Mesodermal cell (in vitro differentiated cells): ENCODE data around the gene LPCAT2.

Experiments
- H3K27ac ChIP-seq: 2 replicates; pipeline ENCODE4 v1.7.0; 2013; ENCODE audit warnings: mild to moderate bottlenecking, low read depth, low read length, moderate library complexity; ENCODE audit not compliant: severe bottlenecking
- H3K36me3 ChIP-seq: 2 replicates; pipeline ENCODE4 v1.7.1; 2013; ENCODE audit warnings: mild to moderate bottlenecking, low read length, moderate library complexity; ENCODE audit not compliant: control insufficient read depth, insufficient read depth
- H3K4me1 ChIP-seq: one replicate; pipeline ENCODE4 v1.7.1; 2013; ENCODE audit warnings: mild to moderate bottlenecking, low read length; ENCODE audit not compliant: insufficient read depth, control insufficient read depth, poor library complexity, severe bottlenecking
- H3K4me3 ChIP-seq: 2 replicates; pipeline ENCODE4 v1.7.0; 2013; ENCODE audit warnings: low read length, control low read depth, mild to moderate bottlenecking; ENCODE audit not compliant: insufficient read depth, poor library complexity, severe bottlenecking; ENCODE audit errors: extremely low read depth
- H3K9me3 ChIP-seq: 2 replicates; pipeline ENCODE4 v1.7.1; 2013; ENCODE audit warnings: mild to moderate bottlenecking, low read length, moderate library complexity; ENCODE audit not compliant: control insufficient read depth
- WGBS, 2 experiments: methylation state at CpG; one replicate each; pipeline ENCODE4 v1.1.5; 2013; ENCODE audit warnings: missing lambda C conversion rate in 2 of 2; ENCODE audit not compliant: insufficient coverage in 2 of 2; 5-methylcytosine and 5-hydroxymethylcytosine counted together

Gene LPCAT2

DNA sequence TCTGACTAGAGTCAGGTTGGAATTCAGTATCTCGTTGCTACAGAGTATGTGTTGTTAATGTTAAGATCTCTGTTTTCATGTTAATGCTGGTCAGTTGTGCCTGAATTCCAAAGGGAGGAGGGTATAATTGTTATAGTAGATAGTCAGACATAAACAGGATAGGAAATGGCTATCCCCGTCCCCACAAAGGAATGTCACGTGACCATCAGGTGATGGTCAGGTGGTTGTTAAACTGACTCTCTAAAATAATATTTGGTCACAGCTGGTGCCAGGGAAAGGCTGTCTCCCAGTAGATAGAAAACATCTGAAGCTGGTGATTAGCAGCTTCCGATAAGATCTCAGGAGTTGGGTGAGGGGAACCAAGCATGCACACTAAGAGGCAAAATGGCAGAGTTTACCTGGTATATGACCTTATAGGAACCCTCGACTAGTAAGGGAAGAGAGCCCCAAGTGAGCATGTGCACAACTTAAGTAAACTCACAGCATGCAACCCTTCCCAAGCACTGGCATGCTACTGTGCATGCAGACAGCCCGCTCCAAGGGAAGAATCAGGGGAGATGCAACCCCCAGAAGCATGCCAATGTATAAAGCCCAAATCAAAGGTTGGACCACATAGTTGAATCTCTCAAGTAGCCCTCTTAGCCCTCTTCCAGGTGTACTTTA is 119.6 kb downstream of the LPCAT2 start:
- Histone ChIP-seq H3K4me1 (no peaks in the 10 kb centered on the region), H3K9me3 (peaks cover 16% of the 10 kb centered on the region), H3K27ac (no peak overlapping the region), H3K36me3 (no peaks in the 10 kb centered on the region), H3K4me3 (no peak overlapping the region)
- 69 to 79% methylated on average over 6 of the region's 6 CpGs for WGBS, 2 experiments

GRCh38 chr16:55630774-55631173 is 121.9 kb downstream of the LPCAT2 start:
- Histone ChIP-seq H3K4me3 (no peak overlapping the region), H3K4me1 (no peaks in the 10 kb centered on the region), H3K36me3 (no peaks in the 10 kb centered on the region), H3K27ac (no peak overlapping the region), H3K9me3 (peaks cover 16% of the 10 kb centered on the region)

GRCh38 chr16:55632259-55632658 is 123.4 kb downstream of the LPCAT2 start:
- H3K4me3 ChIP-seq: no peak overlapping the region
- H3K36me3 ChIP-seq: no peaks in the 10 kb centered on the region
- H3K4me1 ChIP-seq: no peaks in the 10 kb centered on the region
- H3K9me3 ChIP-seq: peaks cover 16% of the 10 kb centered on the region
- H3K27ac ChIP-seq: no peak overlapping the region

- H3K36me3 ChIP-seq: no peaks in the 10 kb centered on the region
- no peaks in the 10 kb centered on the region for H3K4me1 ChIP-seq
- H3K27ac ChIP-seq: no peak overlapping the region
- H3K9me3 ChIP-seq: peaks cover 16% of the 10 kb centered on the region
- no peak overlapping the region for H3K4me3 ChIP-seq
Measured at GRCh38 chr16:55634193-55634592, 125.3 kb downstream of the LPCAT2 start.
